Right kidney (tissue), 1 donor: ENCODE data around the gene JHY.

ENCODE experiments used
- DNase-seq: peaks from one replicate; pipeline ENCODE4 v3.0.0-alpha.2; 2016

The JHY gene

GRCh38 chr11:122869622-122870021 lies 12.9 kb upstream of the JHY start:
- DNase-seq: no peak

GRCh38 chr11:122871302-122871701 lies 11.3 kb upstream of the JHY start:
- no peak for DNase-seq

GRCh38 chr11:122872046-122872445 lies 10.5 kb upstream of the JHY start:
- no peak for DNase-seq

- DNase-seq: no peak
These were observed 7.6 kb upstream of the JHY start for GRCh38 chr11:122874991-122875390.

- no peak for DNase-seq
These were observed 4.8 kb upstream of the JHY start for GRCh38 chr11:122877732-122878131.

GRCh38 chr11:122879785-122880184 lies 2.8 kb upstream of the JHY start:
- DNase-seq: no peak

GRCh38 chr11:122882857-122883645 lies 492 bp downstream of the JHY start:
- peak; percentile 89 for DNase-seq

- DNase-seq: no peak
These were observed 1.1 kb downstream of the JHY start for GRCh38 chr11:122883646-122883979.

GRCh38 chr11:122888162-122888561 lies 5.6 kb downstream of the JHY start:
- no peak for DNase-seq

- DNase-seq: no peak
These were observed 10.6 kb downstream of the JHY start for GRCh38 chr11:122893131-122893530.

GRCh38 chr11:122895563-122895962 lies 13.0 kb downstream of the JHY start:
- DNase-seq: no peak

GRCh38 chr11:122897606-122898210 lies 15.1 kb downstream of the JHY start:
- no peak for DNase-seq

GRCh38 chr11:122898799-122899198 lies 16.2 kb downstream of the JHY start:
- no peak for DNase-seq

GRCh38 chr11:122900587-122901202 lies 18.1 kb downstream of the JHY start:
- DNase-seq: no peak

GRCh38 chr11:122902951-122903350 lies 20.4 kb downstream of the JHY start:
- DNase-seq: no peak

GRCh38 chr11:122910775-122911174 lies 28.2 kb downstream of the JHY start:
- DNase-seq: no peak

GRCh38 chr11:122917311-122917710 lies 34.8 kb downstream of the JHY start:
- no peak for DNase-seq

GRCh38 chr11:122918734-122919133 lies 36.2 kb downstream of the JHY start:
- no peak for DNase-seq

- DNase-seq: no peak
These were observed 38.0 kb downstream of the JHY start for GRCh38 chr11:122920579-122920978.

GRCh38 chr11:122922893-122923292 lies 40.3 kb downstream of the JHY start:
- peak; percentile 15 for DNase-seq

GRCh38 chr11:122923302-122923701 lies 40.7 kb downstream of the JHY start:
- DNase-seq: no peak

- no peak for DNase-seq
These were observed 49.0 kb downstream of the JHY start for GRCh38 chr11:122931510-122931909.

GRCh38 chr11:122933416-122933815 lies 50.9 kb downstream of the JHY start:
- DNase-seq: no peak

GRCh38 chr11:122937983-122938382 lies 55.4 kb downstream of the JHY start:
- no peak for DNase-seq
